ENCODE measurements around the gene MRPL34. TPM values are rescaled to one million over a fixed set of nuclear protein-coding genes. Genes with fewer than 3 reads are reported as not detected.

MRPL34 gene
- total and polyA plus RNA-seq, 9 of the 15 experiments (the other 6 are each of a cell fraction or from before 2014, with no cell fraction given), result 11.5 to 256 (median 72.5) TPM

DNA sequence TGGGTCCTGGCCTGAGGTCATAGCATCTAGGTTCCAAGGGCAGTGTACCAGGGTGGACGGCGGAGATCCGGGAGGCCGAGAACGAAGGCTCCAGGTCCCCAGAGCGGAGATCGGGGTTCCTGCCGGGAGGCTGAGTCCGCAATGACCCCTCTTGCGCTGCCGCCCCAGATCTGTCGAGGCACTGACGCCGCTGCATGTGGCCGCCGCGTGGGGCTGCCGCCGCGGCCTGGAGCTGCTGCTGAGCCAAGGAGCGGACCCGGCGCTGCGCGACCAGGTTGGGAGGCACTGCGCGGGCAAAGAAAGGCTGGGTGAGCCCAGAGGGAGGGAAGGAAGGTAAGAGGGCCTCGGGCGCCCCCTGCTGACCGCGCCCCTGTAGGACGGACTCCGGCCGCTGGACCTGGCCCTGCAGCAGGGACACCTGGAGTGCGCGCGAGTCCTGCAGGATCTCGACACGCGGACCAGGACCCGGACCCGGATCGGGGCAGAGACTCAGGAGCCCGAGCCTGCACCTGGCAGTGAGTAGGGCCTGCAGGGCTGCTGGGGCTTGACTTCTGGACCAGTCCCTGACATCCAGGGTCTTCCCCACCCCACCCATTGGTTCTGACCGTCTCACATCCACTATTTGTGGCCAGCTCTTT lies 23.1 kb upstream of the MRPL34 start (continued):
- TF ChIP-seq CEBPG (CRISPR knock-in tag; IDR thresholded peaks at IDR 0.05) (no peak), CEBPG (tag; conservative IDR thresholded peaks at IDR 0.05 in 1 of 2, IDR thresholded peaks at IDR 0.05 in 1 of 2) (no peak), ZBTB1 (CRISPR knock-in tag; IDR thresholded peaks at IDR 0.05; ENCODE audit: borderline replicate concordance, low read depth) (no peak), ZNF174 (CRISPR knock-in tag; IDR thresholded peaks at IDR 0.05) (no peak), SMARCE1 (IDR thresholded peaks at IDR 0.05) (no peak), EP400 (IDR thresholded peaks at IDR 0.05) (no peak), RBM25 (IDR thresholded peaks at IDR 0.05; ENCODE audit: low read depth, low read length, severe bottlenecking) (peak; percentile 19), ZNF586 (CRISPR knock-in tag; conservative IDR thresholded peaks at IDR 0.05) (no peak), ETV5 (CRISPR knock-in tag; IDR thresholded peaks at IDR 0.05; ENCODE audit: low read depth) (peak; percentile 54), ZNF124 (CRISPR knock-in tag; IDR thresholded peaks at IDR 0.05) (no peak), RBFOX2 (IDR thresholded peaks at IDR 0.05; ENCODE audit: low read depth, low read length) (peak; percentile 78), RB1 (IDR thresholded peaks at IDR 0.05; ENCODE audit: low read depth) (peak; percentile 84), POLR2H (tag; IDR thresholded peaks at IDR 0.05; ENCODE audit: low read depth) (no peak), SRSF9 (IDR thresholded peaks at IDR 0.05; ENCODE audit: borderline replicate concordance, low read depth, low read length) (no peak)
- TF ChIP-seq, protein P1, sequence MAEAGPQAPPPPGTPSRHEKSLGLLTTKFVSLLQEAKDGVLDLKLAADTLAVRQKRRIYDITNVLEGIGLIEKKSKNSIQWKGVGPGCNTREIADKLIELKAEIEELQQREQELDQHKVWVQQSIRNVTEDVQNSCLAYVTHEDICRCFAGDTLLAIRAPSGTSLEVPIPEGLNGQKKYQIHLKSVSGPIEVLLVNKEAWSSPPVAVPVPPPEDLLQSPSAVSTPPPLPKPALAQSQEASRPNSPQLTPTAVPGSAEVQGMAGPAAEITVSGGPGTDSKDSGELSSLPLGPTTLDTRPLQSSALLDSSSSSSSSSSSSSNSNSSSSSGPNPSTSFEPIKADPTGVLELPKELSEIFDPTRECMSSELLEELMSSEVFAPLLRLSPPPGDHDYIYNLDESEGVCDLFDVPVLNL (CRISPR knock-in tag; IDR thresholded peaks at IDR 0.05; ENCODE audit: low read depth), result no peak
- TF ChIP-seq, protein P2, sequence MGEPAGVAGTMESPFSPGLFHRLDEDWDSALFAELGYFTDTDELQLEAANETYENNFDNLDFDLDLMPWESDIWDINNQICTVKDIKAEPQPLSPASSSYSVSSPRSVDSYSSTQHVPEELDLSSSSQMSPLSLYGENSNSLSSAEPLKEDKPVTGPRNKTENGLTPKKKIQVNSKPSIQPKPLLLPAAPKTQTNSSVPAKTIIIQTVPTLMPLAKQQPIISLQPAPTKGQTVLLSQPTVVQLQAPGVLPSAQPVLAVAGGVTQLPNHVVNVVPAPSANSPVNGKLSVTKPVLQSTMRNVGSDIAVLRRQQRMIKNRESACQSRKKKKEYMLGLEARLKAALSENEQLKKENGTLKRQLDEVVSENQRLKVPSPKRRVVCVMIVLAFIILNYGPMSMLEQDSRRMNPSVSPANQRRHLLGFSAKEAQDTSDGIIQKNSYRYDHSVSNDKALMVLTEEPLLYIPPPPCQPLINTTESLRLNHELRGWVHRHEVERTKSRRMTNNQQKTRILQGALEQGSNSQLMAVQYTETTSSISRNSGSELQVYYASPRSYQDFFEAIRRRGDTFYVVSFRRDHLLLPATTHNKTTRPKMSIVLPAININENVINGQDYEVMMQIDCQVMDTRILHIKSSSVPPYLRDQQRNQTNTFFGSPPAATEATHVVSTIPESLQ (CRISPR knock-in tag; IDR thresholded peaks at IDR 0.05), result no peak
- TF ChIP-seq, protein P3, sequence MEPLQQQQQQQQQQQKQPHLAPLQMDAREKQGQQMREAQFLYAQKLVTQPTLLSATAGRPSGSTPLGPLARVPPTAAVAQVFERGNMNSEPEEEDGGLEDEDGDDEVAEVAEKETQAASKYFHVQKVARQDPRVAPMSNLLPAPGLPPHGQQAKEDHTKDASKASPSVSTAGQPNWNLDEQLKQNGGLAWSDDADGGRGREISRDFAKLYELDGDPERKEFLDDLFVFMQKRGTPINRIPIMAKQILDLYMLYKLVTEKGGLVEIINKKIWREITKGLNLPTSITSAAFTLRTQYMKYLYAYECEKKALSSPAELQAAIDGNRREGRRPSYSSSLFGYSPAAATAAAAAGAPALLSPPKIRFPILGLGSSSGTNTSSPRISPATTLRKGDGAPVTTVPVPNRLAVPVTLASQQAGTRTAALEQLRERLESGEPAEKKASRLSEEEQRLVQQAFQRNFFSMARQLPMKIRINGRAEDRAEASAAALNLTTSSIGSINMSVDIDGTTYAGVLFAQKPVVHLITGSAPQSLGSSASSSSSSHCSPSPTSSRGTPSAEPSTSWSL (CRISPR knock-in tag; IDR thresholded peaks at IDR 0.05; ENCODE audit: borderline replicate concordance), result no peak
- TF ChIP-seq, protein P4, sequence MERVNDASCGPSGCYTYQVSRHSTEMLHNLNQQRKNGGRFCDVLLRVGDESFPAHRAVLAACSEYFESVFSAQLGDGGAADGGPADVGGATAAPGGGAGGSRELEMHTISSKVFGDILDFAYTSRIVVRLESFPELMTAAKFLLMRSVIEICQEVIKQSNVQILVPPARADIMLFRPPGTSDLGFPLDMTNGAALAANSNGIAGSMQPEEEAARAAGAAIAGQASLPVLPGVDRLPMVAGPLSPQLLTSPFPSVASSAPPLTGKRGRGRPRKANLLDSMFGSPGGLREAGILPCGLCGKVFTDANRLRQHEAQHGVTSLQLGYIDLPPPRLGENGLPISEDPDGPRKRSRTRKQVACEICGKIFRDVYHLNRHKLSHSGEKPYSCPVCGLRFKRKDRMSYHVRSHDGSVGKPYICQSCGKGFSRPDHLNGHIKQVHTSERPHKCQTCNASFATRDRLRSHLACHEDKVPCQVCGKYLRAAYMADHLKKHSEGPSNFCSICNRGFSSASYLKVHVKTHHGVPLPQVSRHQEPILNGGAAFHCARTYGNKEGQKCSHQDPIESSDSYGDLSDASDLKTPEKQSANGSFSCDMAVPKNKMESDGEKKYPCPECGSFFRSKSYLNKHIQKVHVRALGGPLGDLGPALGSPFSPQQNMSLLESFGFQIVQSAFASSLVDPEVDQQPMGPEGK (CRISPR knock-in tag; IDR thresholded peaks at IDR 0.05; ENCODE audit: borderline replicate concordance), result no peak
- TF ChIP-seq, protein P5, sequence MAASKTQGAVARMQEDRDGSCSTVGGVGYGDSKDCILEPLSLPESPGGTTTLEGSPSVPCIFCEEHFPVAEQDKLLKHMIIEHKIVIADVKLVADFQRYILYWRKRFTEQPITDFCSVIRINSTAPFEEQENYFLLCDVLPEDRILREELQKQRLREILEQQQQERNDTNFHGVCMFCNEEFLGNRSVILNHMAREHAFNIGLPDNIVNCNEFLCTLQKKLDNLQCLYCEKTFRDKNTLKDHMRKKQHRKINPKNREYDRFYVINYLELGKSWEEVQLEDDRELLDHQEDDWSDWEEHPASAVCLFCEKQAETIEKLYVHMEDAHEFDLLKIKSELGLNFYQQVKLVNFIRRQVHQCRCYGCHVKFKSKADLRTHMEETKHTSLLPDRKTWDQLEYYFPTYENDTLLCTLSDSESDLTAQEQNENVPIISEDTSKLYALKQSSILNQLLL (CRISPR knock-in tag; IDR thresholded peaks at IDR 0.05; ENCODE audit: borderline replicate concordance), result no peak

Measured in K562 (cell line).